Lung (tissue), 12 donors: ENCODE measurements around the gene MLN. TPM values are rescaled to one million over a fixed set of nuclear protein-coding genes. Genes with fewer than 3 reads are reported as not detected.
A peak's percentile ranks its signal among the peaks of the same experiment; 100 is the strongest.

Experiments
- ATAC-seq: fragments of 200-7000 bp; cut with Tn5 transposase; one replicate; pipeline ENCODE4 v1.9.1; 2020; ENCODE audit warnings: moderate number of reproducible peaks; ENCODE audit not compliant: insufficient read depth, low FRiP score
- DNase-seq, 3 donors: peaks; one replicate each; pipeline ENCODE4 v3.0.0-alpha.2; 2013 to 2017
- H3K27ac ChIP-seq, 2 donors: one replicate each; pipeline ENCODE4 v1.5.1; 2013; ENCODE audit warnings: mild to moderate bottlenecking in 2 of 2, moderate library complexity in 2 of 2, control low read depth in 1 of 2, inconsistent platforms in 1 of 2, low read depth in 1 of 2, low read length in 1 of 2
- H3K27me3 ChIP-seq, 3 donors: one replicate each; pipeline ENCODE4 v1.5.1; 2013; ENCODE audit warnings: low read length in 2 of 3; ENCODE audit not compliant: control insufficient read depth in 3 of 3, insufficient read depth in 3 of 3
- H3K36me3 ChIP-seq, 4 donors: one replicate each; pipeline ENCODE4 v1.5.1; 2013; ENCODE audit warnings: low read length in 4 of 4, mild to moderate bottlenecking in 1 of 4, moderate library complexity in 1 of 4; ENCODE audit not compliant: control insufficient read depth in 4 of 4, insufficient read depth in 4 of 4
- H3K4me1 ChIP-seq, 5 donors: one replicate each; pipeline ENCODE4 v1.5.1; 2013; ENCODE audit warnings: low read length in 5 of 5, mild to moderate bottlenecking in 2 of 5, moderate library complexity in 1 of 5; ENCODE audit not compliant: control insufficient read depth in 5 of 5, insufficient read depth in 5 of 5
- H3K4me3 ChIP-seq: one replicate; pipeline ENCODE4 v1.5.1; 2013; ENCODE audit warnings: mild to moderate bottlenecking, control low read depth, moderate library complexity
- H3K9ac ChIP-seq, 2 donors: one replicate each; pipeline ENCODE4 v1.5.1; 2013; ENCODE audit warnings: low read length in 2 of 2, control low read depth in 1 of 2; ENCODE audit not compliant: insufficient read depth in 1 of 2
- H3K9me3 ChIP-seq, 4 donors: one replicate each; pipeline ENCODE4 v1.5.1; 2013; ENCODE audit warnings: low read length in 3 of 4, mild to moderate bottlenecking in 1 of 4, moderate library complexity in 1 of 4; ENCODE audit not compliant: control insufficient read depth in 4 of 4, insufficient read depth in 3 of 4
- CTCF ChIP-seq: IDR thresholded peaks from 2 replicates; pipeline ENCODE4 v1.5.1; 2012; ENCODE audit warnings: mild to moderate bottlenecking; ENCODE audit errors: control extremely low read depth, extremely low read depth
- WGBS, 2 donors: extraction: QIAGEN DNeasy Blood & Tissue Kit; methylation state at CpG; one replicate each; pipeline ENCODE4 v1.1.7; 2013; 5-methylcytosine and 5-hydroxymethylcytosine counted together
- polyA plus RNA-seq, 2 donors: library from polyadenylated mRNA; stranded (reverse); fragments of 200-250 nt; gene quantifications; one replicate each; pipeline ENCODE4 v1.2.1, GENCODE V29; 2013
- total RNA-seq, 2 donors: library from RNA; depleted of rRNA in 1 of 2; stranded (reverse); fragments of >200 nt in 1 of 2; gene quantifications; one replicate each; pipeline ENCODE4 v1.2.1, GENCODE V29; 2014 to 2021
- donor health status: control.
- donor health status: control.
- donor health status: Bipolar disorder and iron deficiency.
- donor health status: healthy.
- donor health status: DM: yes; HTN: yes; CAD: no.

The MLN gene
- total and polyA plus RNA-seq, 4 donors, result not detected

- Histone ChIP-seq H3K4me3 (no peak overlapping the region), H3K9me3 (peaks cover 0 to 5% (median 0%) of the 10 kb centered on the region in 4 donors), H3K27me3 (no peaks in the 10 kb centered on the region), H3K36me3 (no peaks in the 10 kb centered on the region), H3K9ac (no peak overlapping the region), H3K27ac (peak overlapping the region in 1 of 2 donors; percentile 76), H3K4me1 (peaks cover 0 to 52% (median 17%) of the 10 kb centered on the region in 5 donors)
- TF ChIP-seq CTCF, result no peak
- WGBS, 2 donors, result 51 to 65% methylated on average over 7 of the region's 7 CpGs
- ATAC-seq, result peak; percentile 63
- DNase-seq, result peak; percentile 56 to 77 (median 67)
Observed at GRCh38 chr6:33761922-33762629, 41.7 kb downstream of the MLN start.

DNA sequence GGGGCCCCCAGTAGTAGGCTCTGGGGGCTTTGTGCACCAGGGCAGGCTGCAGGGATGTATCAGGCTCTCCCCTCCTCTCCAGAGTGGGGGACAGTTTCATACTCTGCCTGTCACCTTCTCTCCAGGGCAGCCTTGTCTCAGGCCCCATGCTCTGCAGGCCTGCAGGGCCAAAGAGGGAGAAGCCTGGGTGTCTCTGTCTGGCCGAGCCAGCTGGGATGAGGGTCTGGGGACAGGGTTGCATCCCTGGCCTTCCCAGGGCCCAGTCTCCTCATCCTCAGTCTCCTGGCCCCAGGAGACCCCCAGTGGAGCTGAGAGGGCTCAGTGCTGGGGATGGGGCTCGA, 42.3 kb downstream of the MLN start:
- no peak overlapping the region for H3K4me3 ChIP-seq
- DNase-seq (no peak), ATAC-seq (no peak)
- peak overlapping the region in 1 of 2 donors; percentile 76 for H3K27ac ChIP-seq
- peaks cover 0 to 52% (median 17%) of the 10 kb centered on the region in 5 donors for H3K4me1 ChIP-seq
- no peaks in the 10 kb centered on the region for H3K36me3 ChIP-seq
- no peaks in the 10 kb centered on the region for H3K9me3 ChIP-seq
- no peaks in the 10 kb centered on the region for H3K27me3 ChIP-seq
- no peak for TF ChIP-seq CTCF
- 80 to 97% methylated on average over 2 of the region's 2 CpGs for WGBS, 2 donors
- peak overlapping the region in 1 of 2 donors; percentile 17 for H3K9ac ChIP-seq

DNA sequence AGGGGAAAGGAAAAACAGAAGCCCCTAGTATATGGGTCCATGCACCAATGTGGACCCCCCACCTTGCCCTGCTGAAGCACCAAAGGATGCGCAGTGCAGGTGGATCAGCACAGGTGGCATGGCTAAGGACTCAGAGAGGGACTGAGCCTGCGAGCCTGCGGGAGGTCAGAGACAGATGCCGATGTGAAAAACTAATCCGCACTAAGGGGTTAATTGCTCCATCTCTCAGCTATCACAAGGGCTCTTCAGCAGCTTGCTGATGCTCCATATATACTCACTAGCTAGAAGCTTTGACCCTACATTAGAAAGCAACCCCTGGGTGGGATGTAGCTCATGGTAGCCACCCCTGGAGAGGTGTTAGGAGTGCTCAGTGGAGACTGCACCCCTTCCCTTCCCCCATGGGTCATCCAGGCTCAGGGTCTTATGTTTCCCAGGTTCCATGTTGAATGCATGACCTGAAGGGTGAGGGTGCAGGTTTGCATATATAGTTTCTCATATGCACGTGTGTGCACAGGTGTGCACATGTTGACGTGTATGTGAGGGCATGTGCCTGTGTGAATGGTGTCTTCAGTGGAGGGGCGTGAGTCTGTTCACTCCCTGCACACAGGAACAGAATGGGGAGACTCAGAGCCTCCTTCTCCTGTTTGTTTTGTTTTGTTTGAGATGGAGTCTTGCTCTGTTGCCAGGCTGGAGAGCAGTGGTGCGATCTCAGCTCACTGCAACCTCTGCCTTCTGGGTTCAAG, 43.7 kb downstream of the MLN start:
- no peak for TF ChIP-seq CTCF
- Histone ChIP-seq H3K9ac (no peak overlapping the region), H3K27ac (no peak overlapping the region), H3K36me3 (no peaks in the 10 kb centered on the region), H3K4me3 (no peak overlapping the region), H3K9me3 (no peaks in the 10 kb centered on the region), H3K27me3 (no peaks in the 10 kb centered on the region), H3K4me1 (peaks cover 0 to 52% (median 17%) of the 10 kb centered on the region in 5 donors)
- 88 to 92% methylated on average over 9 of the region's 9 CpGs for WGBS, 2 donors
- DNase-seq (no peak), ATAC-seq (no peak)
